GM12872 (cell line): Measurements from ENCODE around the gene CFDP1.

Experiments
- TF ChIP-seq, protein P1 (sequence below): IDR thresholded peaks from 3 replicates; pipeline ENCODE4 v1.5.1; 2011; ENCODE audit warnings: low read depth, mild to moderate bottlenecking, low read length, moderate library complexity; ENCODE audit not compliant: insufficient read depth

The CFDP1 gene

DNA sequence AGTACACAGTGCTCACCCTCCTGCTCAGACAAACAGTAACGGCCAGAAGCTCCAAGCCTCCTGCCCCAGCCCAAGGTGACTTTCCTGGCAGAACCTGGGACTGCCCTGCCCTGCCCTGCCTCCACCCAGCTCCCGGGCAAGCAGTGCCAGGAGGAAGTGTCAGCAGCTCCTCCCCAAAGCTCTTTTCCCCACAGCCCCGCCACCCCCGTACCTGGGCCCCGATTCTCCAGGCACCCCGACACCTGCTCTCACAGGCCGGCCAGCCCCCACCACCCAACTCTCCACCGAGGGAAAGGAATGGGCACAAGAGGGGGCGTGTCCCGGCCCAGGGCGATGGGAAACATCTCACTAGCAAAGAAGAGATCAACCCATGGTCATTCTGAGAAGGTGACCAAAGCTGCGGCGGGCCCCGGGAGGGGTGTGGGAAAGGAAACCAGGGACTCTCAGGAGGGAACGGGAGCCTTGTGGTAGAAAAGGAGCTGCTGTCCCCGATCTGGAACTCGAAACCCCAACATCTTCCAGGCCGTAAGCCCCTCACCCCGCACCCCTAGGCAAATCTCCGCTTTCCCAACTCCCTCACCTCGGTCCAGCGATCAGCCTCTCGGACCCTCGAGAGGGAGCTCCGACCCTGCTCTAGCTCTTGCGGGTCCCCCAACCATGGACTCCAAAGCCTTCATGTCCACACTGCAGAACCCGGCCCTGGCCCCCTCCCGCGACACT, 183.1 kb downstream of the CFDP1 start:
- TF ChIP-seq, protein P1, sequence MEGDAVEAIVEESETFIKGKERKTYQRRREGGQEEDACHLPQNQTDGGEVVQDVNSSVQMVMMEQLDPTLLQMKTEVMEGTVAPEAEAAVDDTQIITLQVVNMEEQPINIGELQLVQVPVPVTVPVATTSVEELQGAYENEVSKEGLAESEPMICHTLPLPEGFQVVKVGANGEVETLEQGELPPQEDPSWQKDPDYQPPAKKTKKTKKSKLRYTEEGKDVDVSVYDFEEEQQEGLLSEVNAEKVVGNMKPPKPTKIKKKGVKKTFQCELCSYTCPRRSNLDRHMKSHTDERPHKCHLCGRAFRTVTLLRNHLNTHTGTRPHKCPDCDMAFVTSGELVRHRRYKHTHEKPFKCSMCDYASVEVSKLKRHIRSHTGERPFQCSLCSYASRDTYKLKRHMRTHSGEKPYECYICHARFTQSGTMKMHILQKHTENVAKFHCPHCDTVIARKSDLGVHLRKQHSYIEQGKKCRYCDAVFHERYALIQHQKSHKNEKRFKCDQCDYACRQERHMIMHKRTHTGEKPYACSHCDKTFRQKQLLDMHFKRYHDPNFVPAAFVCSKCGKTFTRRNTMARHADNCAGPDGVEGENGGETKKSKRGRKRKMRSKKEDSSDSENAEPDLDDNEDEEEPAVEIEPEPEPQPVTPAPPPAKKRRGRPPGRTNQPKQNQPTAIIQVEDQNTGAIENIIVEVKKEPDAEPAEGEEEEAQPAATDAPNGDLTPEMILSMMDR, result no peak

DNA sequence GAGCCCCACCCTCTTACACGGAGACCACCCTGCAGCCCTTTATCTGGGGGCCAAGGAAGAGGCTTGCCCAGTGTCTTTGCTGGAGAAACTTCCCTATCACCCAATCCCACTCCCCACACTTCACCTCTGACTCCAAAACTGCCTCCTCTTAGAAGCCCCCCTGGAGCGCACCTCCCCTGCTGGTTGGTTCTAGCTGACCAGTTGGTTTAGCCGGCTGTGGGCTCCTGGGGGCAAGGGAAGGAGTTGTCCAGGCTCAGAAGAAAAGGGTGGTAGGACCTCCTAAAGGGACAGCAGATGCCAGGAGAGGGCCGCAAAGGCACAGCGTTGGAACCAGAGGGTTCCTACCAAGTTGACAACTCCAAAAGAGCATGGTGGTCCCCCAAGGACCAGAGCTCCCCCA, 183.9 kb downstream of the CFDP1 start:
- TF ChIP-seq, protein P1, result no peak

DNA sequence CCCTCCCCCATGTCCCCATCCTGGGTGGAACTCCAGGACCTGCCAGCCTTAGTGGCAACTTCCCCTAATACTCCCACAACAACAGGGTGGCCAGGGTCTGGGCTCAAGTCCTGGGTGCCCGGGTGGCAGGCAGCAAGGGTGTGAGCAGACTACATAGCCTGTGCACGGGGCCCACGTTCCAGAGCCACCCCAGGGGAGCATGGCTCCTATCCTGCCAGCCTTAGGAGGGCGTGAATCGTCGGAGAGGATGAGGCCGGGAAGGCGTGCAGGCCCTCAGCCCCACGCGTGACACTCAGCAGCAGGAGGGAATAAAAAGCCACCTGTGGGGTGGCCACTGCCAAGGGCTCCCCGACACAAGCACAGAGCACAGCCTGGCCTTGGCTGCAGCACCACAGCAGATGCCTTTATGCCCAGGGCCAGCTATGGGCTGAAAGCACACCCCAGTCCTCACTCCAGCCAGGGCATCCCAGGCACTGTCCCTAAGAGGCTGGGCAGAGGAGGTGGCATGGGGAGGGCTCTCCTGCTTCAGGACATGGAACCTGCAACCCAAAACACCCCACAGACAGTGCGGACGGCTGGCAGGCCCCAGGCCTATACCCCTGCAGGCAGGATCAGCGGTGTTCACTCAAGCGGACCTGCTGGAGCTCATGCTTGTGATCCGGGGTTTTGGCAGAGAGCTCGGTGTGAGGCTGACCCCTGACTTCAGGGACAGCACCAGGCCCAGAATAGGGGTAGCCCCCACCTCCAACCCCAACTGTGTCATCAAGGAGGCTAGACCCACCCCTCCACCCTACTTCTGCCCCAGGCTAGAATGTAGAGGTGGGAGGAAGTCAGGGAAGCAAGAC, 184.5 kb downstream of the CFDP1 start:
- TF ChIP-seq, protein P1, result no peak

DNA sequence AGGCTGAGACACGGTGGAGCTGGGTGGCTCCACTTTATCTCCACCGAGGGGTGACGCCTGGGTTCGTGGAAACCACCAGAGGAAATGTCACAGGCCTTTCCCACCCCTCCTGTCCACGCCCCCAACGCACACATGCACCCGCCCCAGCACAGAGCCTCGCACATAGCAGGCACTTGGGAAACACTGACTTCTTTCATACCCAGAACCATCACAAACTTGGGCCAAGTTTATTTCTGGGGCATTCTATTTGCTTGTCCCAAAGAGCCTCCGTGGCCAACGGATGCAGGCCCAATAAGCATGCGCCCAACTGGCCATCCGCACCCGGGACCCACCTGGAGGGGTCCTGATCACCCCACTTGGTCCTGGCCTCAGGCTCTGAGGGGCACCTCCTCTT, 185.2 kb downstream of the CFDP1 start:
- TF ChIP-seq, protein P1, result no peak

DNA sequence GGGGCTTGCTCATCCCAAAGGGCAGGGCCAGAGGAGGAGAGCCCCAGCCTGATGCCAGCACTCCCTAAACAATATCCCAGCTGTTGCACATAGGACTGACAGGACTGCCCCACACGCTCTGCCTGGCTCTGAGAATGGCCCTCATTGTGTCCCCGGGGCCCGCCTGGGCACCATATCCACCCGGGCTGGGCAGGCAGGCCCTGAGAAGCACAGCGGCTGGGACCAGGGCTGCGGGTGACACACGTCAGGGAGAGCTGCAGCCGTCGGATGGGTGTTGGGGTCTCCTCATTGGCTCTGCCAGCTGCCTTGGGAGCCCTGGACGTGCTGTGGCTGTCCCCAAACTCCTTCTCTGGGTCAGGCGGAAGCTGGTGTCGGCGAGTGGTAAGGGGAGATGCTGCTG, 186.1 kb downstream of the CFDP1 start:
- TF ChIP-seq, protein P1, result no peak

DNA sequence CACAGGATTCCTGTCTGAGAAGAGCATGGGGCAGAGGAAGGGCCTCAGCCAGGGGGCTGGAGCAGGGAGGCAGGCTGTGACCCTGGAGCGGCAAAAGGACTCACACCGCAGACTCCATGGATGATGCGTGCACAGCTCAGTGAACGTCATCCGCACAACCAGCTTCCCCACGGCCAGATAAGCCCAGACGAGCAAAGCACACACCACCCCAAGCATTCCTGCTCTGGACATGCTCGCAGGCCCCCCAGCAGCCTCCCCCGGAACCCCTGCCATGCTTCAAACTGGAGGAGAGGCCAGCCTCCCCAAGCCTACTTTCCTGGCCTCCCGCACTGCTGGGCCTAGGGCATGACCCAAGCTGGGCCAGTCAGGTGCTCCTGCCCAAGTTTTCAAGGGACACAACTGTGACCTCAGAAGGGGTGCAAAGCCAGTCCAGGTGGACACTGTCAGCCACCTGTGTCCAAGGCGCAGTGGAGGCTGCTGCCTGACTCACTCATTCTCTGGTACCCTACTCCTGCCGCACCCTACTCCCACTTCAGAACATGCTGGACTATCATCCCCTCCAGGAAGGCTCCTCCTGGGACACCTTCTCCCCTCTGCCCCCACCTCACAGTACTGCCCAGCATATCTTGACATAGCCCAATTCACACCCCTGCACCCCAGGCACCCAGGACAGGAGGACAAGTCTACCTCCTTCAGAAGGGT, 186.6 kb downstream of the CFDP1 start:
- TF ChIP-seq, protein P1, result no peak
